ENCODE data around the gene LRRC27. TPM values are rescaled to one million over a fixed set of nuclear protein-coding genes. Genes with fewer than 3 reads are reported as not detected.

LRRC27 gene
- total and polyA plus RNA-seq, 2 donors (not counting 1 experiment from before 2014, with no cell fraction given) = 4.1 to 11.7 TPM

GRCh38 chr10:132354356-132355094 is 22.5 kb downstream of the LRRC27 start:
- Histone ChIP-seq H3K79me2 (ENCODE audit: control insufficient read depth, insufficient read depth, low read length) (no peaks in the 10 kb centered on the region), H3K9ac (ENCODE audit: insufficient read depth, low read length) (no peak overlapping the region), H2AFZ (ENCODE audit: low read length) (no peak overlapping the region), H4K20me1 (ENCODE audit: control insufficient read depth, extremely low read depth, insufficient read depth, low read length) (no peaks in the 10 kb centered on the region), H3K4me3 (replicated peaks in 1 of 4; ENCODE audit: control extremely low read depth in 1 of 4, insufficient read depth in 1 of 4, low read depth in 3 of 4, low read length in 4 of 4) (no peak overlapping the region), H3K36me3 (ENCODE audit: control insufficient read depth, insufficient read depth, low read length) (no peaks in the 10 kb centered on the region), H3K4me2 (ENCODE audit: extremely low read depth, insufficient read depth, low read length) (no peak overlapping the region), H3K27ac (ENCODE audit: insufficient read depth, low read length) (no peak overlapping the region), H3K4me1 (ENCODE audit: control insufficient read depth, extremely low read depth, insufficient read depth, low read length) (no peaks in the 10 kb centered on the region), H3K9me3 (ENCODE audit: control insufficient read depth, insufficient read depth, low read depth, low read length) (no peaks in the 10 kb centered on the region), H3K27me3 (ENCODE audit: control insufficient read depth, insufficient read depth, low read length) (no peaks in the 10 kb centered on the region)
- DNase-seq (ENCODE audit: low read depth in 2 of 2) = no peak
- TF ChIP-seq EZH2 (IDR thresholded peaks at IDR 0.05; ENCODE audit: low read length, missing control alignments) = no peak
- TF ChIP-seq, protein P1, sequence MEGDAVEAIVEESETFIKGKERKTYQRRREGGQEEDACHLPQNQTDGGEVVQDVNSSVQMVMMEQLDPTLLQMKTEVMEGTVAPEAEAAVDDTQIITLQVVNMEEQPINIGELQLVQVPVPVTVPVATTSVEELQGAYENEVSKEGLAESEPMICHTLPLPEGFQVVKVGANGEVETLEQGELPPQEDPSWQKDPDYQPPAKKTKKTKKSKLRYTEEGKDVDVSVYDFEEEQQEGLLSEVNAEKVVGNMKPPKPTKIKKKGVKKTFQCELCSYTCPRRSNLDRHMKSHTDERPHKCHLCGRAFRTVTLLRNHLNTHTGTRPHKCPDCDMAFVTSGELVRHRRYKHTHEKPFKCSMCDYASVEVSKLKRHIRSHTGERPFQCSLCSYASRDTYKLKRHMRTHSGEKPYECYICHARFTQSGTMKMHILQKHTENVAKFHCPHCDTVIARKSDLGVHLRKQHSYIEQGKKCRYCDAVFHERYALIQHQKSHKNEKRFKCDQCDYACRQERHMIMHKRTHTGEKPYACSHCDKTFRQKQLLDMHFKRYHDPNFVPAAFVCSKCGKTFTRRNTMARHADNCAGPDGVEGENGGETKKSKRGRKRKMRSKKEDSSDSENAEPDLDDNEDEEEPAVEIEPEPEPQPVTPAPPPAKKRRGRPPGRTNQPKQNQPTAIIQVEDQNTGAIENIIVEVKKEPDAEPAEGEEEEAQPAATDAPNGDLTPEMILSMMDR (conservative IDR thresholded peaks at IDR 0.05 in 1 of 2, IDR thresholded peaks at IDR 0.05 in 1 of 2; ENCODE audit: low read depth in 1 of 2, low read length in 2 of 2) = no peak

DNA sequence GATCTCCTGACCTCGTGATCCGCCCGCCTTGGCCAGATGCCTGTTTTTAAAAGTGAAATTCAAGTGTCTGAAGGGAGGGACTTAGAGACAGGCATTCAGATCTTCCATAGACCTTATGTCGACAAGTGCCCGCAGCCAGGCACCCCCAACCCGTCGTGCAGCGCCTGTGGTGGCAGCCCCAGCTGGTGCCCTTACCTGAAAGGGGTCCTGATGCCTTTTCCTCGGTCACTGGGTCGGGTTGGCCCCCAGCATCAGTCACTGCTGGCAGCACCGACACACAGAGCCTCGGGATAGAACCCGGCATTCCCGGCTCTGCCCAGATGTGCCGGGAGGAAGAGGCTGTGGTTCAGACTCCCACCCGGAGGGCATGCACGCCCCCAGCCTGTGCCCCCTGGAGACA is 23.3 kb downstream of the LRRC27 start:
- Histone ChIP-seq H2AFZ (ENCODE audit: low read length) (no peak overlapping the region), H4K20me1 (ENCODE audit: control insufficient read depth, extremely low read depth, insufficient read depth, low read length) (no peaks in the 10 kb centered on the region), H3K27ac (ENCODE audit: insufficient read depth, low read length) (no peak overlapping the region), H3K9ac (ENCODE audit: insufficient read depth, low read length) (no peak overlapping the region), H3K4me2 (ENCODE audit: extremely low read depth, insufficient read depth, low read length) (no peak overlapping the region), H3K4me1 (ENCODE audit: control insufficient read depth, extremely low read depth, insufficient read depth, low read length) (no peaks in the 10 kb centered on the region), H3K79me2 (ENCODE audit: control insufficient read depth, insufficient read depth, low read length) (no peaks in the 10 kb centered on the region), H3K27me3 (ENCODE audit: control insufficient read depth, insufficient read depth, low read length) (no peaks in the 10 kb centered on the region), H3K9me3 (ENCODE audit: control insufficient read depth, insufficient read depth, low read depth, low read length) (no peaks in the 10 kb centered on the region), H3K36me3 (ENCODE audit: control insufficient read depth, insufficient read depth, low read length) (no peaks in the 10 kb centered on the region), H3K4me3 (replicated peaks in 1 of 4; ENCODE audit: control extremely low read depth in 1 of 4, insufficient read depth in 1 of 4, low read depth in 3 of 4, low read length in 4 of 4) (no peak overlapping the region)
- DNase-seq (ENCODE audit: low read depth in 2 of 2) = no peak
- TF ChIP-seq EZH2 (IDR thresholded peaks at IDR 0.05; ENCODE audit: low read length, missing control alignments) = no peak
- TF ChIP-seq, protein P1 (conservative IDR thresholded peaks at IDR 0.05 in 1 of 2, IDR thresholded peaks at IDR 0.05 in 1 of 2; ENCODE audit: low read depth in 1 of 2, low read length in 2 of 2) = no peak

DNA sequence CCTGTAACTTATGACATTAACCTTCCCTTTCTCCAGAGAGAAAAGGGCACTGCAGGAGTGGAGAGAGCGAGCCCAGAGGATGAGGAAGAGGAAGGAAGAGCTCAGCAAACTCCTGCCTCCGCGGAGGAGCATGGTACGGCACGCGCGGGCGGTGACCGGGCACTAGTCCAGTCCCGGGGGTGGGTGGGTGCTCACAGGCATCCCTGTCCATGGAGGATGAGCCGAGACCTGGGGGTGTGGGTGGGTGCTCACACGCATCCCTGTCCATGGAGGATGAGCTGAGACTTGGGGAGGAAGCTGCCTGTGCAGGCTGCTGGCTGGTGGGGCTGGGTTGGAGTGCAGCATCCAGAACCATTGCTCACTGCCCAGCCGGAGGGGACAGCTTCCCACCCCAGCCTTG is 23.8 kb downstream of the LRRC27 start:
- Histone ChIP-seq H4K20me1 (ENCODE audit: control insufficient read depth, extremely low read depth, insufficient read depth, low read length) (no peaks in the 10 kb centered on the region), H3K9me3 (ENCODE audit: control insufficient read depth, insufficient read depth, low read depth, low read length) (no peaks in the 10 kb centered on the region), H2AFZ (ENCODE audit: low read length) (no peak overlapping the region), H3K4me2 (ENCODE audit: extremely low read depth, insufficient read depth, low read length) (no peak overlapping the region), H3K9ac (ENCODE audit: insufficient read depth, low read length) (no peak overlapping the region), H3K79me2 (ENCODE audit: control insufficient read depth, insufficient read depth, low read length) (no peaks in the 10 kb centered on the region), H3K27me3 (ENCODE audit: control insufficient read depth, insufficient read depth, low read length) (no peaks in the 10 kb centered on the region), H3K4me3 (replicated peaks in 1 of 4; ENCODE audit: control extremely low read depth in 1 of 4, insufficient read depth in 1 of 4, low read depth in 3 of 4, low read length in 4 of 4) (no peak overlapping the region), H3K4me1 (ENCODE audit: control insufficient read depth, extremely low read depth, insufficient read depth, low read length) (no peaks in the 10 kb centered on the region), H3K27ac (ENCODE audit: insufficient read depth, low read length) (no peak overlapping the region), H3K36me3 (ENCODE audit: control insufficient read depth, insufficient read depth, low read length) (no peaks in the 10 kb centered on the region)
- TF ChIP-seq, protein P1 (conservative IDR thresholded peaks at IDR 0.05 in 1 of 2, IDR thresholded peaks at IDR 0.05 in 1 of 2; ENCODE audit: low read depth in 1 of 2, low read length in 2 of 2) = no peak
- TF ChIP-seq EZH2 (IDR thresholded peaks at IDR 0.05; ENCODE audit: low read length, missing control alignments) = no peak
- no peak for DNase-seq (ENCODE audit: low read depth in 2 of 2)
